Stimulated activated CD8-positive, alpha-beta memory T cell treated with anti-CD3 and anti-CD28 coated beads, Interleukin-15, amount 100 ng/mL, for 24 hours (primary cell): ENCODE measurements around the gene FBXW8.

Source experiments
- DNase-seq: peaks from one replicate; pipeline ENCODE4 v3.0.0-alpha.2; 2020; ENCODE audit warnings: low read depth

Gene FBXW8

DNA sequence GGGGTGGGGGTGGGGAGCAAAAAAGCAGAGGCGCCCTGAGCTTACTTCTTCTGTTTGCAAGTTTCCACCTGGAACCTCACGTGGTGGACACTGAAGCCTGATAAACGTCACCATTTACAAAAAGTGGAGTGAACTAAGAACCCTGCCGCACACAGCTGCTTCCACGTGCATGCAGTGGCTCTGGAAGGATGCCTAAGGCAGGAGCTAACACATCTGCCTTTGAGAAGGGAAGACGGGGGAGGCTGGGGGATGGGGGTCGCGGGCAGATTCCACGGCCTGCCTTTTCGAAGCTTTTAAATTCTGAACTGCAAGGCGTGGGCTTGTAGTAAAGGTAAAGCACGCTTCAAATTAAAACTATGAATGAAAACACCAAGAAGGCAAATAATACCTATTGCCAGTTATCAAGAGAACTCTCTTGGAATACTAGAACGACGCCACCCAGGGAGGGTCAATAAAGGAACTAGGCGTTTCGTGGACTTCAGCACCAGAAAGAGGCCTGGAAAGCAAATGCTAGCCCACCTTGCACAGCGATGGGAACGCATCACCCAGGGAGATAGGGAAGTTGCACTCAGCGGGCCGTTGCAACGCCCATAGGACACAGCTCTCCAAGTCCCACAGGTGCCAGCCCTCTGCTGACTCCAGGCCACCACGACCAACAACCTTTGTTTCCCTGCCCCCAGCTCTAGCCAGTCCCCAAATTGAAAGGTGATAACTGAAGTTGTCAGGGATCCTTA is 126.7 kb downstream of the FBXW8 start:
- no peak for DNase-seq

DNA sequence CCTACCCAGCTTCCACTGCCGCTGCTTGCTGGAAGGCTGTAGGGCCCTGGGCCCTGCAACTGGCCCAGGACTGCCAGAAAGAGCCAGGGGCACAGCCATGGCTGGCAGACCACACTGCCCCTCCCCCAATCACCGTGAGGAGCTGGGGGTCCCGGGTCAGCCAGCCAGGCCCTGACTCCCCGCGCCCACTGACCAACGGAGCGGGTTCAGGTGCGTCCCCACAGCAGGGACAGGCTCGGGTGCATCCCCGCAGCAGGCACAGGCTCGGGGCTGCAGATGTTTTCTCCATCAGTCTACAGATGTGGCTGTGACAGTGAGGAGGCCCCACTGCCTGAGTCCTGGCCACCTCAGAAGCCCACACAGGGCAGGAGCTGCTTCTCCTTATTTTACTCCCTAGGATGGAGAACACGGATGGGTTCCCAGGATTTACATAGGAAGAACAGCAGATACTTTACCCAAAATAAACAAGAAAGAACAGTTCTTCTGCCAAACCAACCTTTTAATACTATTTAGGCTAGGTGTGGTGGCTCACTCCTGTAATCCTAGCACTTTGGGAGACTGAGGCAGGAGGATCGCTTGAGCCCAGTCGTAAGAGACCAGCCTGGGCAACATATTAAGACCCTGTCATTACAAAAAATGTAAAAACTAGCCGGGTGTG is 127.4 kb downstream of the FBXW8 start:
- no peak for DNase-seq

DNA sequence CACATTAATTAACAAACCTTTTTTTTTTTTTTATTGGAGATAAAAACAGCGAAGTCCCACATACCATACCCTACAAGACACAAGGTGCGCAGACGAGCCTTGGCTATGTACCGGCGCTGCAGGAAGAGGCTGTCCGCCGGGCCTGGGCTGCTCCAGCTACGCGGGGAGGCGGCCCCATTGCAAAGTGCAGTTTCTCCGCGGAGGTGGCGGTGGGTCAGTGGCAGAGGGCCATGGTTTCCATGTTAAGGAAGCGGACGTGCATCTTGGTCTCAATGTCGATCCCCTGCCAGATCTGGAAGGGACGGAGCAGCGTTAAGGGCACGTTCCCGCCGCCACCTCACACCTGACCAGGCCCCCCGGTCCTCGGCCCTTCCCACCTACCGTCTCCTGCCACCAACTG is 128.2 kb downstream of the FBXW8 start:
- no peak for DNase-seq

DNA sequence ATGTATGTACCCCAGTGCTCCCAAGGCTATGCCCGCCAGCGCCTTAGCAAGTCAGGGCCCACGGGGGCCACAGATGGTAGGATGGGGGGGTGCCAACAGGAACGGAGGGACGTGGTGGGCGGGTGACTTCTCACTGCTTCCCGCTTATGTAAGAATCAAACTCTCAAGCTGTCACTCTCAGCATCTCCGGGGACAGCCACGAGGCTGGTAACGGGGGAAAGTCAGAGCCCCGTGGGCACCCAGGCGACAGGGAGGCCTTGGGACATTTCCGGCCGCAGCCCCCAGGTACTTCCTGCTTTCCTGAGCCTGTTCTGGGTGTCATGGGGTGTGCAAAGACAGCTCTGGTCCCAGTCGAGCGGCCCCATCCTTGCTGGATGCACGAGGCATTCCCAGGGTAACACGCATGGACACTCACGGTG is 129.2 kb downstream of the FBXW8 start:
- DNase-seq, result no peak

DNA sequence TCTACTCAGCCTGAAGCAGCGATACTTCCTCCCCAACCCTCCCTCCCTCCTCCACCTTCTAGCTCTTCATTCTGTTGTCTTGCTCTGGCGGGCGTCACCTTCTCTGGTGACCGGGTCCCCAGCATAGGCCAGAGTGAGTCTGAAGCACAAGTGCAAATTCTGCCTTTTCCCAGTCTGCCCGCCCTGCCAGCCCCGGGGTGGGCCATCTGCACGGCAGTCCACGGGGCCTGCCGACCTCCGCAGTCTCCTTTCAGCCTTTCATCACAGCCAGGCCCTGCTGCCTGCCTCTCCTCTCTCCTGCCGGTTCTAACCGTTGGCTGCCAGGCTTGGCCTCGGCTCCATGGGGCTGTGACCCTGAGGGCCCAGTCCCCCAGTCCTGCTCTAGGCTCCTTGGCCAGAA is 129.7 kb downstream of the FBXW8 start:
- DNase-seq, result no peak

DNA sequence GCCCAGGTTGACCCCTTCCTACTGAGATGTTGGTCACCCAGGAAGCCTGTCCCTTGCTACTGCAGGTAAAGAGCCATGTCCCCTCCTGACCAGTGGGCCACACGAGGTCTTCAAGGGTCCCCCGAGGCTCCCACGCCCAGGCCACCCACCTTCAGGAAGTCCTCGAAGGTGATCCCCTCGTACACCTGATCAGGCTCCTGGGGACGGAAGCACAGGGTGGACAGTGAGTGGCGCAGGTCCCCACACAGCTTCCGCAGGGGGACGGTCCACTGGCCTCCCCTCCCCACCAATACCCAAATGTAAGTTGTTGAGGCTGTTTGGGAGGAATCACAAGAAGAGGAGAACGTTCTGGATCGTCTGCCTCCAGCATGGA is 131.0 kb downstream of the FBXW8 start:
- no peak for DNase-seq

DNA sequence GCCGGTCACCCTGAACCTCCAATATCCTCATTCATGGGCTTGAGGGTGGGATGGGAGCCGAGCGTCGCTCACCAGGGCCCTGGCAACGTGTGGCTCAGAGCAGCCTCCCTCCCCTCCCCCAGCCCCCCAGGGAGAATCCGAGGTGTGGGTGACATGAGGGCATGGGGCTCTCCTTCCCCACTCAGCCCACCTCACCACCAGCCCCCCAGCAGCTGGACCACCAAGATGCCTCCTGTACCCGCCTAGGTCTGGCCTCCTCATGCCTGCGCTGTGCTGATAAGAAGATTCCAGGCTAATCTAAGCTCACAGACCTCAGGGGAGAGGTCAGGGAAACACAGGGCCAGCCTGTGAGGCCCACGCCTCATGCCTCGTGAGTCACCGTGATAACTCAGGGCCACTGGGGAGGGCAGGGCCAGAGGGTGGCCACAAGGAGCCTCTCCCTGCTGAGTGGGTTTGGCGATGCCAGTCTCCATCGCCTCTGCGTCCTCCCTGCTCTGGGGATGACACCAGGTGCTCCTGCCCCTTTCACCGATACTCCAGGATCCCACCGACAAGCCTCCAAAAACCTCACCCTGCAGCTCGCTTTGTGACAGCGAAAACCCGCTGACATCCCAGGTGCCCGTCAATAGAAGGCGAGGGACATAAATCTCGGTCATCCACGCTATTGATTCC is 131.6 kb downstream of the FBXW8 start:
- no peak for DNase-seq

DNA sequence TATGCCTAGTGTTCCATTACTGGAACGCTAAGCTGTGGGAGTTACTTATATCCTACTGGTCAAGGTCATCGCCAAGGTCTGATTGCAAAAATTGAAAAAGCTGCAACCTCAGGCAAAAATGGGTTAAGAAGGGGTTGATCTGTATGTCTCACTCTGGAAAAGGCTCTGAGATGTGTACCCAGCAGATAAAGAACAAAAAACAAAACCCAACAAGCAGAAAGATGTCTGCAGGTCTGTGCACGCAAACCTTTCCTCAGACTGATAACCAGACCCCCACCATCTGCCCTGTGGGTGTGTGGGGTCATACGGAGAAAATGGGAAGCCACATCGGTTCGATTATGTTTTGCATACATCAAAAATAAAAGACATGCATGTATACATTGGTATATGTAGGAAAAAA is 132.1 kb downstream of the FBXW8 start:
- no peak for DNase-seq

DNA sequence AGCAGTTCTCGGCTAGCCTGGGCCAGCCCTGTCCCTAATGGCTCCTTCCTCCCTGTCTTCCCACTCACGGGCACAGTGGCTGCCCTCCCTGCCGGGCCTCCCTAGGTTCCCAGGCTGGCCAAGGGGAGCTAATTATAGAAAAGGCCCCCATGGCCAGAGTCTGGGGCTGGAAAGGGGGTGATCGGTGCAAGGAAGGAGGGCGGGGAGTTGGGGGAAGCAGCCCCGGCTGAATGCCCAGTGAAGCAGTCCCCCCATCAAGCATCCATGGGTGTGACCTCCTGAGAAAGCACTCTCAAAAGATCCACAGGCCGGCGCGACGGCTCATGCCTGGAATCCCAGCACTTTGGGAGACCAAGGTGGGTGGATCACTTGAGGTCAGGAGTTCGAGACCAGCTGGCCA is 133.6 kb downstream of the FBXW8 start:
- DNase-seq, result no peak

DNA sequence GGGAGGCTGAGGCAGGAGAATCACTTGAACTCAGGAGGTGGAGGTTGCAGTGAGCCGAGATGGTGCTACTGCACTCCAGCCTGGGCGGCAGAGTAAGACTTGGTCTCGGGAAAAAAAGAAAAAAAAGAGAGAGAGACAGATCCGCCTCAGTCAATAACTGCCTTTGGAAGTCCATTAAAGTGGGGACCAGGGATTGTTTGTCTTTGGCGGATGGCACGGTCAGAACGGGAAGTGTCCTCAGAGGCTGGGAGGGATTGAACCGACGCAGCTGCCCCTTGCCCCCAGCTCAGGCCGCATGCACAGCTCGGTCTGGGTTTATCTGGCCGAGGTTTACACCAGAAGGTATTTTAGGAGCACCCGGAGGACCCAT is 134.0 kb downstream of the FBXW8 start:
- DNase-seq, result no peak

DNA sequence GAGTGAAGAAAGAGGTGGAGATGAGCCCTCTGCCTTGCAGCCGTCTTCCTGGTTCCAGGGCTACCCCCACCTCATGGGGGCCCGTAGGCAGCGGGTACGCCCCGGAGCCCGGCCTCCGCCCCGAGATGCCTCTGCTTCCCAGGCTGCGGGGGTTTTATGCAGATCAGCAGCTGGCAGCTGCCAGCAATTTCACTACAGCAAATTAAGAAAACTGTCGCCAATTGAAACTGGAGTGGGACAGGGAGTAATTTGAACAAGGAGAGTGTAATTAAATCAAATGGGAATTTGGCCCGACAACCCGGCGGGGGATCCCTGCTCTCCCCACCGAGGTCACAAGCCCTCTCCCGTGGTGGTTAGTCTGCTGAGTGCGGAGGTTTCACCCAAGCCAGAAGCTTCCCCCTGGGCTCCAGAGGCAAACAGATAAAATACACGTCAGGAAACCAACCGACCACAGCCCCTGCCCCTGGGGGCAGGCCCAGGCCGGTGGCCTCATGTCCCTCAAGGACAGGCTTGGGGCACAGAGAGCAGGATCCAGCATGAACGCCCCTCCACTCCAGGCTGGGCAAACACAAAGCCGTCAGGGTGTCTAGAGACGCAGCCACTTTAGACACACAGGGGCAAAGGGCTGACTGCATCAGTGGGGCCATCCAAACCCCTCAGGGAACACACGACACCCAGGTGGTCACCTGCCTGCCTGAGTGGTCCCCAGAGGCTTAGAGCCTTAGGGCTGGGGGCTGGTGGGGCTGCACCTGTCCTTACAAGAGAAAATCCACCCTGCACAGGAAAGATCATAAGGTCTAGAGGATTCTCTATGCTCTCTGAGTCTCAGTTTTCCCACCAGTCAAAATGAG is 134.6 kb downstream of the FBXW8 start:
- DNase-seq, result no peak

DNA sequence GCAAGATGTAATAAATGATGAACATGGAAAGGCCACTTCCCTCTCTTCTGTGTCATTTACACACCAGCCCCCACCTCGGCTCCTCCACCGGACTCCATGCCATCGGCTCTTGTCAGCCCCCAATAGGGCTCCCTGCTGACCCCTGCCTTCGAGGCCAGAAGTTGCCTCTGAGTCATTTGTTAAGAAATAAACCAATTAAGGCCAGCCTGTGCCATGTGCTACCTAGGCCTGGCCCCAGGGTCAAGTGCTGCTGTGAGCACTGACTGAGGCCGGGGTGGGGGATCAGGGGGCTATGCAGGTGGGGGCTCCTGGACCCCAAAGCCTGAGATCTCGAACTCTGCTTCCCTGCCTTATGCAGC is 135.2 kb downstream of the FBXW8 start:
- no peak for DNase-seq

DNA sequence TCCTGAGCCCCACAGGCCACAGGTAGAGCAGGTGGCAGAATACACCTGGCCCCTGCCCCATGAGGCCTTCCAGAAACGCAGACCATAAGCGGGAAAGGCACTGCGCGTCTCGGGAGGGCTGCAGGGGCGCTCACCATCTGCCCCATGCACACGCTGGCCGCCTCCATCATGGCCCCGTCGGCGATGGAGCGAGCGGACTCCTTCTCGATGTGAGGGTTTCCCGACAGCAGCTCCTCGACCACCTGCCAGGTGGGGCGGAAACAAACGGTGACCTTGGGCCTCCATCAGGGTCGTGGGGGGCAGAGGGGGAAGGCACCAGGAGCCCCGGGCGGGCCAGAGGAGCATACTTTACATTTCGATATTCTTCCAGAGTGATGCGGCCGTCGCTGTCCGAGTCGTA is 135.7 kb downstream of the FBXW8 start:
- DNase-seq, result no peak

DNA sequence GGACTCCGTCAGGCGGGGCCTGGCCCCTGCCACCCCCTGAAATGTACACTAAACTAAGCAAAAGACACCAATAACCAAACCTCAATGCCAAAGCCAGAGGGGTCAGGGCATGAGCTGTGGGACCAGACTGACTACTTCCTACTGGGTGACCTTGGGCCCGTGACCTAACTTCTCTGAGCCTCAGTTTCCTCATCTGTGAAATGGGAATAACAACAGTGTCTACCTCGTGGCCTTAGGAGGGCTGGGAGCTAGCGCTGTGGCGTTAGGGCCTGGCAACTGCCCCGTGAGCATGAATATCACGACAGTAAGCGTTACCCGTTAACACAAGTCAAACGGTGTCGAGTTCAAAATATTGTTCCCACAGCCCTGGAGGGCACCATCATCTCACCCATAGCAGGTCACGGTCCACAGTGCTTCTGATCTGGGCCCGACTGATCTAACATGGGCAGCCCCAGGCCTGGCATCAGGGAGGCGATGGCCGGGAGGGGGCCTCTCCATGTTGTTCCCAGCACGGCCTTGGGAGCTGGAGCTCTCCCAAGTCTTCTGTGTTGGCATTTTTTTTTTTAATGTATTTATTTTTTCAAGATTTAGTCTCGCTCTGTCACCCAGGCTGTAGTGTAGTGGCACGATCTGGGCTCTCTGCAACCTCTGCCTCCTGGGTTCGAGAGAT is 136.2 kb downstream of the FBXW8 start:
- DNase-seq, result no peak

DNA sequence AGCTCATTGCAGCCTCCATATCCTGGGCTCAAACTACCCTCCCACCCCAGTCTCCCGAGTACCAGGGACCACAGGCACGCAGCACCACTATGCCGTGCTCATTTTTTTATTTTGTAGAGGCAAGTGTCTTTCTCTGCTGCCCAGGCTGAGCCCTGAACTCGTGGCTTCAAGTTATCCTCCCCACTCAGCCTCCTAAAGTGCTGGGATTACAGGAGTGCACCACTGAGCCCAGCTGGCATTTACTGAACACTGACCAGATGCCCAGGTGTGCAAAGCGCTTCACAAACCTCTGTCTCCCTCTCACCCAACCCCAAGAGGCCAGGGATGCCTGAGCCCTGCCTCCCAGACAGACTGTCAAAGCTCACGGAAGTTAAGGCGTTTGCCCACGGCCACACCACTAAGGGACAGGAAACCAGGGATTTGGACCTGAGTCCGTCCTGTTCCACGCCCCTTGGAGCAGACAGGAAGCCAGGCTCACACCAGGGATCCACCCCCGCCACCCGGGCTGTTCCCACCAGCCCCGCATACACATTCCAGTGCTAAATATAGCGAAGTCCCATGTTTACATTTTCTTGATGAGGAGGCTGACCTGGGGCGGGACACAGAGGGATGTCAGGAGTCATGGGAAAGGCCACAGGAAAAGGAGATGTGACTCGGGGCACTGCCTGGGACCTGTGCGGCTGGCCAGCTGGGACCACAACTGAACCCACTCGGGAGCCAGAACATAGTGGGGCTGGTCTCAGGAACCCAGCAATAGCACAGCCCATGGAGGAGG is 137.2 kb downstream of the FBXW8 start:
- no peak for DNase-seq

DNA sequence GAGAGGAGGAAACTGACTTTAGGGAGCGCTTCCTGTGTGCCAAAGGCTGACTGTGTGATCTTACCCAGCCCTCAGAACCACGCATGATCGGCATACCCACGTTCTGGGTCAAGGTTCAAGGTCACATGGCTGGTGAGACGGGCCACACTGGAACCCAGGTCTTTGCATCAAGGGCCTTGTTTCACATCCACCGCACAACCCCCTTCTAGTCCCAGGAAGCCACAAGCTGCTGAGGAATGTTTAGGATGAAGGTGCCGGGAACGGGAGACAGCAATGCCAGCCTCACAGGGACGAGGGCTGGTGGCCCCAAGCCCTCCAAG is 137.8 kb downstream of the FBXW8 start:
- DNase-seq, result no peak

DNA sequence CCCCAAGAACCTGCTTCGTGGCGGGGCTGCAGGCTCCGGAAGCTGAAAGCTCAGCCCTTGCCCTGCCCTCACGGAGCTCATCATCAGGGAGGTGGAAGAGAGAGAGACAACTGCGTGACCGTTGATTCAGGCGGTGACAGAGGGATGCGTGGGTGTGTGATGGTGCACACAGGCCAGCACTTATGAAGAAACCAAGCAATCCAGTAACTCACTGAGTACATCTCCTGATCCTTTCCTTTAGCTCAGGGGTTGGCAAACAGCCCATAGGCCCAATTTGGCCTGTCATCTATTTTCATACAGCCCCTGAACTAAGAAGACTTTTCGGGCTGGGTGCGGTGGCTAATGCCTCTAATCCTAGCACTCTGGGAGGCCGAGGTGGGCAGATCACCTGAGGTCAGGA is 138.5 kb downstream of the FBXW8 start:
- DNase-seq, result no peak

DNA sequence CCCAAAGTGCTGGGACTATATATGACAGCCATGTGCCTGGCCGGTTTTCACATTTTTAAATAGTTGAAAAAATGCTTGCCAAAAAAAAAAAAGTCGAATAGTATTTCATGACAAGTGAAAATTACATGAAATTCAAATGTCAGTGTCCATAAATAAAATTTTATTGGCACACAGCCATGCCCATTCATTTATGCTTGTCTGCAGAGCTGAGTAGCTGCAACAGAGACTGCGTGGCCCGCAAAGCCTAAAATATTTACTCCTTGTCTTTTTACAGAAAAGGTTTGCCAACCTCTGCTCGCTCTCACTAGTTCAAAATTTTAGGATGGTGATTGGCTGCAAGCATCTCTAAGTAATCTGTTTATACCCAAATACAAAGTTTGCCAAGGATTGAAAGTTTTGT is 139.3 kb downstream of the FBXW8 start:
- DNase-seq, result no peak

DNA sequence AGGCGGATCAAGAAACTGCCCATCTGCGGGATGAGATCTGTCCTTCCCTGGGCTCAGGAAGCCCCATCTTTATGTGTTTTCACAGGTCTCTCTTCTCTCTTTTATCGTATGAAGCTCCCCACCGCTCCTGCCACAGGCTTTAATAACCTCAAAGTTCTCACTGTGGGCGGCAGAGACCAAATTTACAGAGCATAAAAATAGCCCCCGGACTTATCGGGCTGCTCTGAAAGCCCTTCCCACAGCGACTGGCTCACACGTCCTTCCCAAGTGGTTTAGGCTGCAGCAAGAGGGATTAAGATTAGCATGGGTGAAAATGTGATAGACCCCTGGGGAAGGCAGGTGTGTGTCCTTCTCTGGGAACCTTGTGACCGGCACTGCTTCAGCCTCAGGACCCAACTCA is 140.6 kb downstream of the FBXW8 start:
- no peak for DNase-seq

DNA sequence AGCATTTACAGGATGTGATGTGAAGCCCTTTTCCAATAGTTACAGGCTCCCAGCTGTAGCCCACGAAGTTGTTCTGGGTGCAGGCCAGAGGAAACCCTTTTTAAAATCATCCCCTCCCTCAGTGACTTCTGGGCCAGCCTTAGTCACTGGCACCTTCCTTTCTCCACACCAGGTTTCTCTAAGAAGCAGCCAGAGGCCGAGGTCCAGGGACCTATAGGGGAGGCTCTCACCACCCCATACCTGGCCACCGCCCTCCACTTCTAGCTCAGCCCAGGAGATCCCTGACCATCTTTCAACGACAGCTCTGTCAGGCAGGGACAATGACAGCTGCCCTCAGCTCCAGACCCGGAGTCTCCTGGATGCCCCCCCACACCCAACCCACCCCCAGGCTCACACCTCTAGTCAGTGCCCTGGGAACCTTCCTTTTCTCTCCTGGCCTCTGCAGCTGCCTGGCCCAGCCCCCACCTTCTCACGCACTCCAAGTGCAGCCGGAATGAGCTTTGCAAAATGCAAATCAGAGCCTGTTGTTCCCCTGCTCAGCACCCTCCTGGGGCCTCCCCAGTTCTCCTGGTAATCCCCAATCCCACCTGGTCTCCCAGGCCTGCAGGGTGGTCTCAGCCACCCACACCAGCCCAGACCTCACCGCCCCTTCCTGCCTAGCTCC is 141.8 kb downstream of the FBXW8 start:
- DNase-seq, result no peak

DNA sequence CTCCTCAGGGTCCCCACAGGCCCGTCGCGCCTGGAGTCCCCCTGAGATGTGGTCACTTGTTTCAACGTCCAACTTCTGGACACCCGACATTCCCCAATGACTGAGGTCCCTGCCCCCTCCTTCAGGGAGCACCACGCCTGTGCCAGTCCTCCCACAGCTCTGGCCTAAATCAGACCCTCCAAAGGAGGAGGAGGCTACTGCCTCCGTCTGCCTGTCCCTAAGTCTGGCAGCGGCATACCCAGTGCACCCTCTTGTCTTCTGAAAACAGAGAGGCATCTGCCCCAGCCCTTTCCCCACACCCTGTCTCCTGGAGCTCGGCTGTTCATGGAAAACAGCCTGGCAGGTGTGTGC is 142.3 kb downstream of the FBXW8 start:
- DNase-seq, result no peak
